Right lobe of liver (tissue), 4 donors: ENCODE results near the gene APOBEC3B.
"Not testable (repeated sequence)": the region's sequence is repeated elsewhere in the genome, so short reads cannot be mapped to it uniquely, and the experiment has no call there.

Experiments used
- POLR2A ChIP-seq: fragments of 450-650 bp; IDR thresholded peaks from one replicate; pipeline ENCODE4 v1.6.1; 2017; ENCODE audit warnings: antibody characterized with exemption, mild to moderate bottlenecking
- TF ChIP-seq, protein P1 (sequence below), 4 donors: fragments of 200-600 bp in 3 of 4; fragments of 450-650 bp in 1 of 4; IDR thresholded peaks; one replicate each; pipeline versions ENCODE4 v1.5.1 to v1.8.0; 2016 to 2022; ENCODE audit warnings: antibody characterized with exemption in 4 of 4, mild to moderate bottlenecking in 2 of 4
- donor health status: DM: no; HTN: no; CAD: no.
- donor health status: DM: no; HTN: no; CAD: no.
- donor health status: DM: no; HTN: yes; CAD: no.

DNA sequence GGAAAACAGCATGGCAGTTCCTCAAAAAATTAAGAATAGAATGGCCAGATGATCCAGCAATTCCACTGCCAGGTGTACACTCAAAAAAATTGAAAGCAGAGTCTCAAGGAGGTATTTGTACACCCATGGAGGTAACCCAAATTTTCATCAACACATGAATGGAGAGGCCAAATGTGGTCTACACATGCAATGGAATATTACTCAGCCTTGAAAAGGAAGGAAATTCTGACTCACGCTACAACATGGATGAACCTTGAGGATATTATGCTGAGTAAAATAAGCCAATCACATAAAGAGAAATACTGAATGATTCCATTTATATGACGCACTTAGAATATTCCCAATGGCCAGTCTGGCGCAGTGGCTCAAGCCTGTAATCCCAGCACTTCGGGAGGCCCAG lies 4.9 kb upstream of the APOBEC3B start:
- TF ChIP-seq, protein P1, sequence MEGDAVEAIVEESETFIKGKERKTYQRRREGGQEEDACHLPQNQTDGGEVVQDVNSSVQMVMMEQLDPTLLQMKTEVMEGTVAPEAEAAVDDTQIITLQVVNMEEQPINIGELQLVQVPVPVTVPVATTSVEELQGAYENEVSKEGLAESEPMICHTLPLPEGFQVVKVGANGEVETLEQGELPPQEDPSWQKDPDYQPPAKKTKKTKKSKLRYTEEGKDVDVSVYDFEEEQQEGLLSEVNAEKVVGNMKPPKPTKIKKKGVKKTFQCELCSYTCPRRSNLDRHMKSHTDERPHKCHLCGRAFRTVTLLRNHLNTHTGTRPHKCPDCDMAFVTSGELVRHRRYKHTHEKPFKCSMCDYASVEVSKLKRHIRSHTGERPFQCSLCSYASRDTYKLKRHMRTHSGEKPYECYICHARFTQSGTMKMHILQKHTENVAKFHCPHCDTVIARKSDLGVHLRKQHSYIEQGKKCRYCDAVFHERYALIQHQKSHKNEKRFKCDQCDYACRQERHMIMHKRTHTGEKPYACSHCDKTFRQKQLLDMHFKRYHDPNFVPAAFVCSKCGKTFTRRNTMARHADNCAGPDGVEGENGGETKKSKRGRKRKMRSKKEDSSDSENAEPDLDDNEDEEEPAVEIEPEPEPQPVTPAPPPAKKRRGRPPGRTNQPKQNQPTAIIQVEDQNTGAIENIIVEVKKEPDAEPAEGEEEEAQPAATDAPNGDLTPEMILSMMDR (IDR thresholded peaks at IDR 0.05): not testable (repeated sequence)
- TF ChIP-seq POLR2A: not testable (repeated sequence)
